Neural cell (in vitro differentiated cells): ENCODE results near the gene RASIP1. TPM values are rescaled to one million over a fixed set of nuclear protein-coding genes. Genes with fewer than 3 reads are reported as not detected.
"Not testable (repeated sequence)": the region's sequence is repeated elsewhere in the genome, so short reads cannot be mapped to it uniquely, and the experiment has no call there.

Experiments used
- H2AFZ ChIP-seq: fragments of 200-600, 300-800 bp; sonication (generic), shearing (Covaris generic); 2 replicates; pipeline ENCODE4 v1.6.0; 2014; ENCODE audit warnings: low read depth, mild to moderate bottlenecking, antibody characterized with exemption, low read length, moderate library complexity
- H3F3A ChIP-seq: fragments of 200-600 bp; shearing (Covaris generic); 2 replicates; pipeline ENCODE4 v1.6.1; 2016; ENCODE audit warnings: mild to moderate bottlenecking, moderate library complexity, mixed read lengths, antibody characterized with exemption, low read length; ENCODE audit not compliant: insufficient read depth, poor library complexity, severe bottlenecking
- H3K27ac ChIP-seq: fragments of 200-600, 300-800 bp; sonication (generic), shearing (Covaris generic); 2 replicates; pipeline ENCODE4 v1.5.1; 2014; ENCODE audit warnings: mild to moderate bottlenecking, low read length, moderate library complexity
- H3K27me3 ChIP-seq: fragments of 300-800, 200-600 bp; sonication (generic), shearing (Covaris generic); 2 replicates; pipeline ENCODE4 v1.6.0; 2014; ENCODE audit warnings: mild to moderate bottlenecking, low read depth, low read length, moderate library complexity; ENCODE audit not compliant: insufficient read depth
- H3K36me3 ChIP-seq: fragments of 300-800, 200-600 bp; sonication (generic), shearing (Covaris generic); 2 replicates; pipeline ENCODE4 v1.5.1; 2014; ENCODE audit warnings: mild to moderate bottlenecking, antibody characterized with exemption, low read length, moderate library complexity; ENCODE audit not compliant: insufficient read depth
- H3K4me2 ChIP-seq: fragments of 300-800, 200-600 bp; sonication (generic), shearing (Covaris generic); 2 replicates; pipeline ENCODE4 v1.6.0; 2014; ENCODE audit warnings: mild to moderate bottlenecking, low read length
- H3K4me3 ChIP-seq: fragments of 300-800, 200-600 bp; sonication (generic), shearing (Covaris generic); 2 replicates; pipeline ENCODE4 v1.5.1; 2014; ENCODE audit warnings: mild to moderate bottlenecking, low read length, moderate library complexity
- H3K79me2 ChIP-seq: fragments of 200-600 bp; shearing (Covaris generic); replicated peaks from 2 replicates; pipeline ENCODE4 v1.6.0; 2014; ENCODE audit warnings: mild to moderate bottlenecking, low read length, moderate library complexity; ENCODE audit not compliant: insufficient read depth
- H3K9ac ChIP-seq: fragments of 300-800, 200-600 bp; sonication (generic), shearing (Covaris generic); 2 replicates; pipeline ENCODE4 v1.6.1; 2016; ENCODE audit warnings: mild to moderate bottlenecking, low read length, mixed read lengths
- H3K9me2 ChIP-seq: fragments of 200-600 bp; shearing (Covaris generic); 2 replicates; pipeline ENCODE4 v1.6.1; 2016; ENCODE audit warnings: mild to moderate bottlenecking, low read length, mixed read lengths; ENCODE audit not compliant: insufficient read depth
- H3K9me3 ChIP-seq: fragments of 200-600, 300-800 bp; sonication (generic), shearing (Covaris generic); 2 replicates; pipeline ENCODE4 v1.6.1; 2016; ENCODE audit warnings: mild to moderate bottlenecking, mixed run types, low read length, moderate library complexity, mixed read lengths
- H4K20me1 ChIP-seq: fragments of 200-600 bp; shearing (Covaris generic); 2 replicates; pipeline ENCODE4 v1.6.1; 2016; ENCODE audit warnings: mild to moderate bottlenecking, mixed run types; ENCODE audit not compliant: insufficient read depth
- CTCF ChIP-seq: fragments of 450-650 bp; IDR thresholded peaks from 2 replicates; pipeline ENCODE4 v1.5.1; 2014; ENCODE audit warnings: antibody characterized with exemption, mild to moderate bottlenecking, moderate library complexity; ENCODE audit not compliant: poor library complexity, severe bottlenecking
- EP300 ChIP-seq: fragments of 450-650 bp; conservative IDR thresholded peaks from 2 replicates; pipeline ENCODE4 v1.6.1; 2014; ENCODE audit warnings: antibody characterized with exemption, mild to moderate bottlenecking, moderate library complexity; ENCODE audit not compliant: poor library complexity, severe bottlenecking
- EZH2 ChIP-seq: fragments of 200-600, 300-800 bp; shearing (Covaris generic), sonication (generic); IDR thresholded peaks from 2 replicates; pipeline ENCODE4 v1.6.1; 2014; ENCODE audit warnings: antibody characterized with exemption, low read length, borderline replicate concordance, mild to moderate bottlenecking; ENCODE audit not compliant: insufficient read depth, poor library complexity, severe bottlenecking
- MXI1 ChIP-seq: fragments of 450-650 bp; conservative IDR thresholded peaks from 2 replicates; pipeline ENCODE4 v1.6.1; 2014; ENCODE audit warnings: antibody characterized with exemption, mild to moderate bottlenecking; ENCODE audit not compliant: poor library complexity, severe bottlenecking
- POLR2AphosphoS5 ChIP-seq: IDR thresholded peaks from 2 replicates; pipeline ENCODE4 v1.6.1; 2012
- RAD21 ChIP-seq: fragments of 450-650 bp; conservative IDR thresholded peaks from 2 replicates; pipeline ENCODE4 v1.6.1; 2014; ENCODE audit warnings: antibody characterized with exemption, mild to moderate bottlenecking, moderate library complexity
- REST ChIP-seq: IDR thresholded peaks from 2 replicates; pipeline ENCODE4 v1.6.1; 2012; ENCODE audit warnings: borderline replicate concordance
- SMC3 ChIP-seq: fragments of 450-650 bp; conservative IDR thresholded peaks from 2 replicates; pipeline ENCODE4 v1.6.1; 2014; ENCODE audit warnings: antibody characterized with exemption, mild to moderate bottlenecking, moderate library complexity; ENCODE audit not compliant: poor library complexity
- TAF1 ChIP-seq: IDR thresholded peaks from 2 replicates; pipeline ENCODE4 v1.6.1; 2012; ENCODE audit warnings: low read depth
- polyA plus RNA-seq: library from polyadenylated mRNA; depleted of rRNA; stranded (reverse); fragments of >200 nt; gene quantifications from 2 replicates; pipeline ENCODE4 v1.2.3, GENCODE V29; 2014

The RASIP1 gene
- polyA plus RNA-seq, 1 donor from 2014 or later = not detected

DNA sequence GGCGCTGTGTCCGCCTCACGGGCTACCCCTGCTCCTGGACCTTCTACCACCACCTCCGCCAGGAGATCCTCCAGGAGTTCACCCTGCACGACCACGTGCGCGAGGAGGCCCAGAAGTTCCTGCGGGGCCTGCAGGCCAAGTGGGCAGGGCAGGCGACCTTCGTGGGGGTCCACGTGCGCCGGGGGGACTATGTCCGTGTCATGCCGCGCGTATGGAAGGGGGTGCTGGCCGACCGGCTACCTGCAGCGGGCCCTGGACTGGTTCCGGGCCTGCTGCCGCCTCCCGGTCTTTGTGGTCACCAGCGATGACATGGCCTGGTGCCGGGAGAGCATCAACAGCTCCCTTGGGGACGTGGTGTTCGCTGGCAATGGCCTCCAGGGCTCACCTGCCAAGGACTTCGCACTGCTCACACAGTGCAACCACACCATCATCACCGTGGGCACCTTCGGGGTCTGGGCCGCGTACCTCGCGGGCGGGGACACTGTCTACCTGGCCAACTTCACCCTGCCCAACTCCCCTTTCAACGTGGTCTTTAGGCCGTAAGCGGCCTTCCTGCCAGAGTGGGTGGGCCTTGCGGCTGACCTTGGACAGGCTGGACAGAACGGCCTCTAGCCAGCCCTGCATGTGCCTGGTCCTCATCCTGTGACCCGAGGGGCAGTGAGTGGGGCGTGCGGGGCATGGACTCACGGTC, 59.8 kb downstream of the RASIP1 start:
- no peak overlapping the region for H3K4me3 ChIP-seq
- H3K27me3 ChIP-seq = no peaks in the 10 kb centered on the region
- no peaks in the 10 kb centered on the region for H4K20me1 ChIP-seq
- H3F3A ChIP-seq = no peaks in the 10 kb centered on the region
- H2AFZ ChIP-seq = no peak overlapping the region
- TF ChIP-seq TAF1 = no peak
- TF ChIP-seq MXI1 = no peak
- no peak for TF ChIP-seq REST
- TF ChIP-seq POLR2AphosphoS5 = no peak
- H3K9me3 ChIP-seq = no peaks in the 10 kb centered on the region
- no peaks in the 10 kb centered on the region for H3K36me3 ChIP-seq
- H3K4me2 ChIP-seq = no peak overlapping the region
- no peaks in the 10 kb centered on the region for H3K79me2 ChIP-seq
- H3K9ac ChIP-seq = no peak overlapping the region
- no peak overlapping the region for H3K27ac ChIP-seq
- no peaks in the 10 kb centered on the region for H3K9me2 ChIP-seq

DNA sequence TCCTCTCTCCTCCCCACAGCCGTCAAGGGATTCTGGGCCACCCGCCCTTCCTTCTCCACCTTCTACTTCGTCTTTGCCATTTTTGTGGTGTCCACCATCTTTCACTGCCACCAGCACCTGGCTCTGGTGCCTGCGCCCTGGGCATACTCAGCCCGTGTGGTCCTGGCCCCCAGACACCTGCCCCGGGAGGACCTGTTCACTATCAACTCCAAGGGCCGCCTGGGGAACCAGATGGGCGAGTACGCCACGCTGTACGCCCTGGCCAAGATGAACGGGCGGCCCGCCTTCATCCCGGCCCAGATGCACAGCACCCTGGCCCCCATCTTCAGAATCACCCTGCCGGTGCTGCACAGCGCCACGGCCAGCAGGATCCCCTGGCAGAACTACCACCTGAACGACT, 60.4 kb downstream of the RASIP1 start:
- not testable (repeated sequence) for H3K9me2 ChIP-seq, H3K79me2 ChIP-seq, H3K9ac ChIP-seq, H3K27ac ChIP-seq, H3K4me3 ChIP-seq, H3K27me3 ChIP-seq, H3K36me3 ChIP-seq, H3K9me3 ChIP-seq, H3K4me2 ChIP-seq, H4K20me1 ChIP-seq, H3F3A ChIP-seq, H2AFZ ChIP-seq

- H3K9me3 ChIP-seq = no peaks in the 10 kb centered on the region
- no peak for TF ChIP-seq MXI1
- no peak for TF ChIP-seq RAD21
- TF ChIP-seq REST = no peak
- no peak for TF ChIP-seq TAF1
- no peak for TF ChIP-seq POLR2AphosphoS5
- TF ChIP-seq EZH2 = no peak
- TF ChIP-seq CTCF = no peak
- TF ChIP-seq SMC3 = no peak
- TF ChIP-seq EP300 = no peak
- H3K4me2 ChIP-seq = no peak overlapping the region
- no peaks in the 10 kb centered on the region for H3K79me2 ChIP-seq
- H3K36me3 ChIP-seq = no peaks in the 10 kb centered on the region
- no peak overlapping the region for H3K27ac ChIP-seq
- no peaks in the 10 kb centered on the region for H4K20me1 ChIP-seq
- H3K9ac ChIP-seq = no peak overlapping the region
- H3K27me3 ChIP-seq = no peaks in the 10 kb centered on the region
- no peaks in the 10 kb centered on the region for H3F3A ChIP-seq
- H3K4me3 ChIP-seq = no peak overlapping the region
- H2AFZ ChIP-seq = no peak overlapping the region
- no peaks in the 10 kb centered on the region for H3K9me2 ChIP-seq
These were observed 62.2 kb downstream of the RASIP1 start for GRCh38 chr19:48678201-48678600.
